Skeletal muscle tissue (tissue), 4 donors: ENCODE data around the gene CLEC2D. TPM values are rescaled to one million over a fixed set of nuclear protein-coding genes. Genes with fewer than 3 reads are reported as not detected.
"Not testable (repeated sequence)": the region's sequence is repeated elsewhere in the genome, so short reads cannot be mapped to it uniquely, and the experiment has no call there.

ENCODE experiments used
- H3K27ac ChIP-seq: one replicate; pipeline ENCODE4 v1.7.0; 2013; ENCODE audit warnings: mild to moderate bottlenecking, low read depth, low read length, inconsistent platforms
- H3K27me3 ChIP-seq, 3 donors: one replicate each; pipeline ENCODE4 v1.7.0; 2013; ENCODE audit warnings: low read length in 3 of 3; ENCODE audit not compliant: control insufficient read depth in 3 of 3, insufficient read depth in 3 of 3
- H3K36me3 ChIP-seq, 3 donors: one replicate each; pipeline ENCODE4 v1.7.0; 2013; ENCODE audit warnings: low read length in 3 of 3; ENCODE audit not compliant: control insufficient read depth in 3 of 3, insufficient read depth in 3 of 3
- H3K4me1 ChIP-seq, 3 donors: one replicate each; pipeline ENCODE4 v1.7.0; 2013; ENCODE audit warnings: low read length in 3 of 3, mild to moderate bottlenecking in 3 of 3; ENCODE audit not compliant: control insufficient read depth in 3 of 3, insufficient read depth in 3 of 3
- H3K4me3 ChIP-seq, 3 donors: one replicate each; pipeline ENCODE4 v1.7.0; 2013; ENCODE audit warnings: low read length in 3 of 3
- H3K9ac ChIP-seq, 3 donors: one replicate each; pipeline ENCODE4 v1.7.0; 2013; ENCODE audit warnings: low read length in 3 of 3, mild to moderate bottlenecking in 3 of 3, moderate library complexity in 2 of 3, low read depth in 1 of 3
- H3K9me3 ChIP-seq, 3 donors: one replicate each; pipeline ENCODE4 v1.7.0; 2013; ENCODE audit warnings: low read length in 3 of 3; ENCODE audit not compliant: control insufficient read depth in 3 of 3
- total RNA-seq: library from RNA; depleted of rRNA; stranded (reverse); fragments of >200 nt; gene quantifications from one replicate; pipeline ENCODE4 v1.2.3, GENCODE V29; 2014
- donor health status: Osteomylitis.

Gene CLEC2D
- total RNA-seq, 1 donor from 2014 or later = 12.0 TPM

GRCh38 chr12:9698681-9699080, 29.2 kb downstream of the CLEC2D start:
- Histone ChIP-seq H3K9me3 (no peaks in the 10 kb centered on the region), H3K9ac (no peak overlapping the region), H3K4me1 (no peaks in the 10 kb centered on the region), H3K4me3 (no peak overlapping the region), H3K27me3 (no peaks in the 10 kb centered on the region), H3K36me3 (peaks cover 0 to 8% (median 0%) of the 10 kb centered on the region in 3 donors), H3K27ac (no peak overlapping the region)

- H3K9me3 ChIP-seq = no peaks in the 10 kb centered on the region
- H3K4me1 ChIP-seq = no peaks in the 10 kb centered on the region
- H3K9ac ChIP-seq = no peak overlapping the region
- no peak overlapping the region for H3K4me3 ChIP-seq
- H3K27ac ChIP-seq = no peak overlapping the region
- peaks cover 0 to 8% (median 0%) of the 10 kb centered on the region in 3 donors for H3K36me3 ChIP-seq
- no peaks in the 10 kb centered on the region for H3K27me3 ChIP-seq
Measured at GRCh38 chr12:9699269-9699897, 29.9 kb downstream of the CLEC2D start.

GRCh38 chr12:9699898-9700605, 30.5 kb downstream of the CLEC2D start:
- Histone ChIP-seq H3K4me1 (no peaks in the 10 kb centered on the region), H3K9me3 (no peaks in the 10 kb centered on the region), H3K27ac (no peak overlapping the region), H3K36me3 (peaks cover 0 to 4% (median 0%) of the 10 kb centered on the region in 3 donors), H3K4me3 (no peak overlapping the region), H3K9ac (no peak overlapping the region), H3K27me3 (no peaks in the 10 kb centered on the region)

GRCh38 chr12:9700606-9700956, 31.1 kb downstream of the CLEC2D start:
- H3K27me3 ChIP-seq = no peaks in the 10 kb centered on the region
- H3K9me3 ChIP-seq = no peaks in the 10 kb centered on the region
- H3K36me3 ChIP-seq = peaks cover 0 to under 1% (median 0%) of the 10 kb centered on the region in 3 donors
- no peak overlapping the region for H3K9ac ChIP-seq
- no peak overlapping the region for H3K4me3 ChIP-seq
- no peaks in the 10 kb centered on the region for H3K4me1 ChIP-seq
- no peak overlapping the region for H3K27ac ChIP-seq

GRCh38 chr12:9701380-9702154, 32.1 kb downstream of the CLEC2D start:
- no peak overlapping the region for H3K27ac ChIP-seq
- H3K9me3 ChIP-seq = no peaks in the 10 kb centered on the region
- no peaks in the 10 kb centered on the region for H3K27me3 ChIP-seq
- H3K9ac ChIP-seq = no peak overlapping the region
- H3K4me3 ChIP-seq = no peak overlapping the region
- H3K4me1 ChIP-seq = no peaks in the 10 kb centered on the region
- H3K36me3 ChIP-seq = no peaks in the 10 kb centered on the region

- Histone ChIP-seq H3K9ac (no peak overlapping the region), H3K27me3 (no peaks in the 10 kb centered on the region), H3K9me3 (no peaks in the 10 kb centered on the region), H3K4me3 (no peak overlapping the region), H3K27ac (no peak overlapping the region), H3K36me3 (no peaks in the 10 kb centered on the region), H3K4me1 (no peaks in the 10 kb centered on the region)
Measured at GRCh38 chr12:9702255-9702654, 32.7 kb downstream of the CLEC2D start.

GRCh38 chr12:9704561-9704960, 35.0 kb downstream of the CLEC2D start:
- not testable (repeated sequence) for H3K9me3 ChIP-seq, H3K36me3 ChIP-seq, H3K9ac ChIP-seq, H3K4me1 ChIP-seq, H3K4me3 ChIP-seq, H3K27me3 ChIP-seq, H3K27ac ChIP-seq

- Histone ChIP-seq H3K36me3 (no peaks in the 10 kb centered on the region), H3K27me3 (no peaks in the 10 kb centered on the region), H3K4me1 (peaks cover 0 to 4% (median 0%) of the 10 kb centered on the region in 3 donors), H3K9ac (no peak overlapping the region), H3K4me3 (no peak overlapping the region), H3K27ac (no peak overlapping the region), H3K9me3 (no peaks in the 10 kb centered on the region)
Measured at GRCh38 chr12:9706086-9706685, 36.7 kb downstream of the CLEC2D start.

- Histone ChIP-seq H3K4me1 (peaks cover 0 to 4% (median 0%) of the 10 kb centered on the region in 3 donors), H3K27ac (no peak overlapping the region), H3K36me3 (no peaks in the 10 kb centered on the region), H3K9ac (no peak overlapping the region), H3K9me3 (no peaks in the 10 kb centered on the region), H3K27me3 (no peaks in the 10 kb centered on the region), H3K4me3 (no peak overlapping the region)
Measured at GRCh38 chr12:9707356-9707755, 37.8 kb downstream of the CLEC2D start.
